Fibroblast of skin of abdomen (primary cell): ENCODE measurements around the gene URB2. TPM values are rescaled to one million over a fixed set of nuclear protein-coding genes. Genes with fewer than 3 reads are reported as not detected.
"Not testable (repeated sequence)": the region's sequence is repeated elsewhere in the genome, so short reads cannot be mapped to it uniquely, and the experiment has no call there.

Source experiments
- DNase-seq: peaks from one replicate; pipeline ENCODE4 v3.0.0-alpha.2; 2013
- polyA plus RNA-seq, 2 experiments: library from polyadenylated mRNA; unstranded; fragments of 120-200 nt; gene quantifications; one replicate each; pipeline ENCODE4 v1.2.1, GENCODE V29; 2013; ENCODE audit not compliant: insufficient read length in 2 of 2

Gene URB2
- 7.3 TPM for polyA plus RNA-seq (2013, experiment 1 of 2; ENCODE audit: insufficient read length)
- polyA plus RNA-seq (2013, experiment 2 of 2; ENCODE audit: insufficient read length) = 6.6 TPM

DNA sequence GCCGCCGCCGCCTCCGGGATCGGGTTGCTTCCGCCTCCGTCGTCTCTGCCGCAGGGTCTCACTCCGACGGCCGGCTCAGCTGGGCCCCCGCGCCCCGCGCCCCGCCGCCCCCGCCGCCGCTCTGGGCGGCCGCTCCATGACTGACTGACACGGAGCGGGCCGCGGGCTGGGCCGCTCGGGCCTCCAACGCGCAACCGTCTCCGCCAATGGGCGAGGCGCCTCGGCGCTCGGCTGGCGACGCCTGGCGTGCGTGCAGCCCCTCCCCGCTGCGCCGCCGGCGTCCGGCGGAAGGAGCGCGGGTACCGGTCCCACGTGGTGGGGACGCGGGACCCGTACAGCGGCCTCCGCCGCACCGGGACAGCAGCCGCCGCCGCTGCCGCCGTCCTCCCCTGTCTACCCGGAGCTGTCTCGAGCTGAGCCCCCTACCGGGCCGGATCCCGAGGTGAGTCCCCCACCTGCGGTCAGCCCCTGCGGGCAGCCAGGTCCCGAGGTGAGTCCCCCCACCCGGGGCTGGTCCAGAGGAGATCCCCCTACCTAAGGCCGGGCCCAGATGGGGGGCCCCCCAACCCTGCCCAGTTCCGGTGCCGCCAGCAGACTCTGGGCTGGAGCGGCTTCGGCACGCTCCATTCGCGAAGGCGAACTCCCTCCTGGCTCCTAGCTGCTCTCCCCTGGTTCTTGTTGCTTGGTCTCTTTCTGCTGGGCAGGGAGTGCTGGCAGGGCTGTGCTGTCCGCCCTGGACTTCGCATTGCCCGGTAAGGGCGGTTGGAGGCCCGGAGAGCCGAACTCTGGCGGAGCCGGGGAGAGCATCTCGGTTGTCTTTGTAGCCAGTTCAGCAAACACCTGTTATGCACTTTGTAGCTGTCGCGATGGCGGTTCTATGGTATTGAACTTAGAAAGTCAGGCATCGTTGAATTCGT, at the start of gene URB2, which contains the start of gene TAF5L:
URB2 (plus strand) TSS at position 333 of the 917 bp plus-strand sequence. CDS start 1,387 bp downstream, outside the sequence.
TAF5L (minus strand) TSS at position 208 of the 917 bp plus-strand sequence. CDS start 11,640 bp downstream, outside the sequence.
- peak; percentile 88 for DNase-seq

DNA sequence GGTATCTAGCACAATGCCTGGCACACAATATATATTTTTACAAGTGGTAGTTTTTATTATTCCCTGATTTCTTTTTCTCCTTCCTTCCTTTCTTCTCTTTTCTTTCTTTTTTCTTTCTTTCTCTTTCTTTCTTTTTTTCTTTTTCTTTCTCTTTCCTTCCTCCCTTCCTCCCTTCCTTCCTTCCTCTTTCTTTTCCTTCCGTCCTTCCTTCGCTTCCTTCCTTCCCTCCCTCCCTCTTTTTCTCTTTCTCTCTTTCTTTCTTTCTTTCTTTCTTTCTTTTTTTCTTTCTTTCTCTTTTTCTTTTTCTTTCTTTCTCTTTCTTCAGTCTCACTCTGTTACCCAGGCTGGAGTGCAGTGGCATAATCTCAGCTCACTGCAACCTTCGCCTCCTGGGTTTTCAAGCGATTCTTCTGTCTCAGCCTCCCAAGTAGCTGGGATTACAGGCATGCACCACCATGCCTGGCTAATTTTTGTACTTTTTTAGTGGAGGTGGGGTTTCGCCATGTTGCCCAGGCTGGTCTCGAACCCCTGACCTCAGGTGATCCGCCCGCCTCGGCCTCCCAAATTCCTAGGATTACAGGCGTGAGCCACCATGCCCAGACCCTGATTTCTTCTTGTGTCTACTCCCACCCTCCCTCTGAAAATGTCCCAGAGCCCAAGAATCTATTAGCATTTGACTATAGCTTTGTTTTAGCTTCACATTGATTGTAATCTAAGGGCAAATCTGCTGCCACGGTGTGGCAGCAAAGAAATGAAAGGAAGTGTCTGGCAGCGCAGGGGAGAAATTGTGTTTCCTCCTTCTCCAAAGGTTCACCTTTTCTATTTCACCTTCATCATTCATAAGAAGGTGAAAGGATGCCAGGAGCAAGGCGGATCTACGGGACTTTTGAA, 47.6 kb upstream of the URB2 start:
- DNase-seq = no peak

DNA sequence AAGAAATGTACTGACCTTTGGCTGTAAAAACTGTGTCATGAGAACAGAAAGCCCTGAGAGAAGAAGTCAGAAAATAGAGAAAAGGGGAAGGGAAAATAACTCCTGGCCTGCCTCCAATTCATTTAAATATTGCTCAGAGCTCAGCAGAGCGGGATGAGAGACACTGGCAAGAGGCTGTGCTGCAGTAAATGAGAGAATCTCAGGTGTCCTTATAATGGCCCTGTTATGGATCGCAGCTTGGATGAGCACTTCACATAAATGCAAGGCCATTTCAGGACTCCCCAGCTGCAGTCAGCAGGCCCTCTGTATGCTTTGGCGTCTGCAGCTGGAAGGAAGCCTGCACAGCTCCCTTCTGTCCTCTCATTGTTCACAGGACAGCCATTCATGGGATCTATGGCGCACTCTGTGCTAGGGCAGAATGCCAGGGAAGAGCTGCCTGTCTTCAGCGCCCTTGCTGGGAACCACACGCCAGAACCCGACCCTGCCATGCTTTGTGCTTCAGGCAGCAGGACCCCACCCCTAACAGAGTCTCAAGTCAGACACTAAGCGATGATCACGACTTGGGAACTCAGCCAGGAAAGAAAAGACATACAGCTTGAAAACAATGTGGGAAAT, 46.9 kb upstream of the URB2 start:
- no peak for DNase-seq

DNA sequence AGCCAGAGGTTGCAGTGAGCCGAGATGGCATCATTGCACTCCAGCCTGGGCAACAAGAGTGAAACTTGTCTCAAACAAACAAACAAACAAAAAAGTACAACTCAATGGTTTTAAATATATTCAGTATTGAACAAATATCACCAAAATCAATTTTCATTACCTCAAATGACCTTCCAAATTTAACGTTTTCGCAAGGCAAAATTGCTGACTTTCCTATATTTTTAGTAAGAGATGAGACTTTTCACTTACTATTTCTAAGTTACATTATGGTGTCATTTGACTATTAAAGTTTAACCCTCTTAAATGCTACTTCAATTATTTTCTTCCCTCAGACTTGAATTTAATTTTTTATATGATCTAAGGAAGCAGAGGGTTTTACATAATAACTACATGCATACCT, 44.6 kb upstream of the URB2 start:
- no peak for DNase-seq

DNA sequence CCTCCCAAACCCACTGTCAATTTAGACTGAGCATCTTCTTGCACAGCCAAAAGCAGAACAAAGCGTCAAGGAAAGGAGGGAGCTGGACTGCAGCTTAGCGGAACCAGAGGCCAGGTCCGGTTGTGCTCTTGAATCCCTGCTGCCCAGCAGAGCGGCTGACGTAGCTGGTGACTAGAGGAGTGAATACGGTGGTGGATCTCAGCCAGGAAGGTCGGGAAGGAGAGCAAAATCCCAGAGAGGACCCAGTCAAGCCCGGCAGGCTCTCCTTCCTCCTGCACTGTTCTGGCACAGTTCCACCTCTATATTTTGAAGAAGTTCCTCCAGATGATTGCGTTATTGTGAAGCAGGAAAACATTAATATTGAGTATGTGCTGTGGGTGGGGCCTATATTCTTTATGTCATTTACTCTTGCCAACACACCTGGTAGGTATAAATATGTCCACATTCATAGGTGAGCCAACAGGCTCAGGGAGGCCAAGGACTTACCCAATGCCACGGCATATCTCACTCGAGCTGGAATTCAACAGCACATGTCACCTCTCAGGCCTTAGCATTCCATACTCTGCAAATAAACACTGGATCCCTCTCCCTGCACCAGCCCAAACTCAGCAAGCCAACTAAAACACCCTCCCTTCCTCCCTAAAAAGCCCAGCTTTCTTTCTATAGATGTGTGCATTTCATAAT, 43.9 kb upstream of the URB2 start:
- DNase-seq = no peak

DNA sequence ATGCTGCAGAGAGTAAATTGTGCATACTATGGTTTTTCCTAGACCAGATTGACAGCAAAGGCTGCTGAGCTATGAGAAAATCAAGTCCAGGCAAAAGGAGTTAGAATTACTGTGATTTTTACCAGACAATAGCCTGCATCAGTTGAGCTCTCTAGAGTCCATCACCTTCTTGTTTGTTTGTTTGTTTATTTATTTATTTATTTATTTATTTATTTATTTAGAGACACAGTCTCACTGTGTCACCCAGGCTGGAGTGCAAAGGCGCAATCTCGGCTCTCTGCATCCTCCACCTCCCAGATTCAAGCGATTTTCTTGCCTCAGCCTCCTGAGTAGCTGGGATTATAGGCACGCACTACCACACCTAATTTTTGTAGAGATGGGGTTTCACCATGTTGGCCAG, 43.3 kb upstream of the URB2 start:
- DNase-seq = no peak

DNA sequence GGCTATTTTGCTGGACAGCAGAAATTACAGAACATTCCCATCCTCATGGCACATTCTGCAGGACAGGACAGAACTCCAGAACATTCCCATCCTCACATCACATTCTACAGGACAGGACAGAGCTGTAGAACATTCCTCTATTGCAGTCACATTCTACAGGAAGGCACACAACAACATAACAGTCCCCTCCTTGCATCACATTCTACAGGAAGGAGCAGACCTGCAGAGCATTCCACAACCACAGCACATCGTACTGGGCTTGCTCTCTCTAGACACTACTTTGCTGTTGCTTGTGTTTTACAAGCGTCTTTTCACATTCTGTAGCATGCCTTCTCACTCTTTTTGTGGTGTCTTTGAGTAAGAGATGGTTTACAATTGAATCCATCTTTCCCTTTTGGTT, 40.7 kb upstream of the URB2 start:
- no peak for DNase-seq

DNA sequence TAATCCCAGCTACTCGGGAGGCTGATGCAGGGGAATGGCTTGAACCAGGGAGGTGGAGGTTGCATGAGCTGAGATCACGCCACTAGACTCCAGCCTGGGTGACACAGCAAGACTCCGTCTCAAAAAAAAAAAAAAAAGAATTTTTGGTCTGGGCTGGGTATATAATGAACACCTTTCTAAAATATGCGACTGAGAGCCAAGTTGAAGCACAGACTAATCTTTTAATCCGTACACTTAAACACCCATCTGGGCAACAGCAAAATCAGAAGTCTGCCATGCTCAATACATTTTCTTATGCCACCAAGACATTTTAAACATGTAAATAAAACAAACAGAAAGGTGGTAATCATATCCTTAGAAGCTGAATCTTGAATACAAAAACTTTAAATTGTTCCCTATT, 35.9 kb upstream of the URB2 start:
- DNase-seq = no peak

DNA sequence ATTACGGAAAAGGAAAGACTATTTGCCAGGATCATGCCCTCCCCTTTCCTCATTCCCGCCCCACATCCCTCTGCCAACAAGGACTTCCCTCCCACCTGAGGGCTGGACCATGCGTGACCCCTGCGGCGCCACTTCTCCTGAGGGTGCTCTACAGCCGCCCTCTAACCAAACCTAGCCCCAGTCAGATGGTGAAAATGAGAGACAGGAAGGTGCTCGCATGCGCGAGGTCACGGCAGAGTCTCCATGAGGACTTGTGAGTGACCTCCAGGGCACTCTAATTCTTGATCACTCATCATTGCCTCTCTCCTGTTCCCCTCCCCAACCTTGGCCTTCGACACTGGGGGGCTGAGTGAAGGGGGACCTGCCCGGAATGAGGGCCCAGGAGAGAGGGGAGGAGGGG, 32.2 kb upstream of the URB2 start:
- DNase-seq = no peak

DNA sequence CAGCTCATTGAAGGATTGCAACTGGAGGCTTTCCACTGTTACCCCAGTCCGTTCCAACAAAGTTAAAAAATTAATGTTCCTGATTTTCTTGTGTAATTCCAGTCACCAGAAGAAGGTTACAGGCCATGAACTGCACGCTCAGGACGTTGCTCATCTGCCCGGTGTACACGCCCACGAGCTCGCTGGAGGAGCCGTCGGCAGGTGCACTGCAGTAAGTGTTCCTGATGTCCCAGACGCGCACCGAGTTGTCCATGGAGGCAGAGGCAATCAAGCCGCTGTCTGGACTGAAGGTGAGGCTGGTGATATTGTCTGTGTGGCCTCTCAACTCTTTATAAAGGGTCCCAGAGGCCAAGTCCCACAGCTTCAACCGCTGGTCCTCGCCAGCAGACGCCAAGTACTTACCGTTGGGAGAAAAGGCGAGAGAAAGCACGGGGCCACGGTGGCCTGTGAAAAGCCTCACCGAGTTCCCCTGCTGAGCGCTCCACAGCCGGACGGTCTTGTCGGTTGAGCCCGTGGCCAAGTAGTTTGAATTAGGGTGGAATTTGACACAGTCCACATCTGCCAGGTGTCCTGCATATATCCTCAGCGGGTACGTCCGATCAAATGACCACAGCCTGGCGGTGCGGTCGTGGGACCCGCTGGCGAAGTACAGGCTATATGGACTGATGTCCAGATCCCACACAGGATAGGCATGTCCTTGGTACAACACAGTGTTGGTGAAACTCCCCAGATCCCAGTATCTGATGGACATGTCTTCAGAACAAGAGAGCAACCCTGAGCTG, 31.6 kb upstream of the URB2 start:
- DNase-seq = no peak

DNA sequence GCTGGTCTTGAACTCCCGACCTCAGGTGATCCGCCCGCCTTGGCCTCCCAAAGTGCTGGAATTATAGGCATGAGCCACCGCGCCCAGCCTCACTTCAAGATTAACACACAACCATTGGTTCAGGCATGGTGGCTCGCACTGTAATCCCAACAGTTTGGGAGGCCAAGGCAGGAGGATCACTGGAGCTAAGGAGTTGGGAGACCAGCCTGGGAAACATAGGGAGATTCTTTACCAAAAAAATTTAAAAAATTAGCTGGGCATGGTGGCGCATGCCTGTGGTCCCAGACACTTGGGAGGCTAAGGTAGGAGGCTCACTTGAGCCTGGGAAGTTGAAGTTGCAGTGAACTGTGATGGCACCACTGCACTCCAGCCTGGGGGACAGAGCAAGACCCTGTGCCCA, 30.2 kb upstream of the URB2 start:
- DNase-seq = not testable (repeated sequence)

DNA sequence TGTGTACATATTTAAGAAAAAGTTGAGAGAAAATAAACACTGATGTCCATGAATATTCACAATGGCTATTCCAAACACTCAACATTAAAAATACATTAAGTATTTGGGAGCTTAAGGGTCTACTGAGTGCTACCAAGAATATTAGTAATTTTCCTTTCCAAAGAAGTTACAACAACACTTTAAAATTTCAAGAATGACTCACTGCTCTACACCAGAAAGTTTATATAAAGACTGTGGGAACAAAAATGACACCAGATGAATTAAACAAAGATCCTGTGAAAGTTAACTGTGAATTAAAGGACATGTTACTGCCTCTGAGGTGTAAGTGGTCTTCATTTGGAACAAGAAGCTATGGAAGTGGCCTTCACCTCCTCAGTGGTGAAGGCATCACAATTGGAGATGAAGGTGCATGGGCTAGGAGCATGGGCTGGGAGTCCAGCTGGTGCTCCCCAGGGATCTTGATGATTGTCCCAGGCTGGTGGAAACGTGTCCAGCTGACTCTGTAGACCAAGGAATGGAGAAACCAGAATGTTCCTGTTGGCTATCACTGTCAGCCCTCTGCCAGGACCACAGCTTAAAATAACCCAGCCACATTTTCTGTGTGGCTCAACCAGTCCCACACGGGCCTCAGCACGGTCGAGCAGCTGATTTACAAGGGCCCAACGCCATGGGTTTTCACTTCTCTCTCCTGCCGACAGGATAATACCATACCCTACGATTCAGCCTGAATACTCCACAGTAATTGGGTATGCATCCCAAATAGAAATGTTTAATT, 28.9 kb upstream of the URB2 start:
- peak; percentile 42 for DNase-seq

DNA sequence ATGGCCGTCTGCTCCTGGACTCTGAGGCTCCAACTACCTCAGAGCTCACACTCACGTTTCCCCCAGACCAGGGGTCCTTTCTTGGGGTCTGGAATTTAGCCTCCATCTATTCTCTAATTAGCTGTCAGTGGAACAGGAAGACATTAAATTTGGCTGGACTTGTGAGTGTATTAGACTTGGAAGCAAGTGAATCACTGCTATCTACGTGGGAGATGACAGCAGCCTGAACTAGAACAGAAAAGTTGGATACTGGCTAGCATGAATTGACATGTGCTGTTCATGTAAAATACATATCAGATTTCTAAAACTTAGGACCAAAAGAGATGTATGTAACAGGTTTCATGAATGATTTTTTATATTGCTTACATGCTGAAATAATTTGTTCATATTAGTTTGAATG, 28.2 kb upstream of the URB2 start:
- no peak for DNase-seq

DNA sequence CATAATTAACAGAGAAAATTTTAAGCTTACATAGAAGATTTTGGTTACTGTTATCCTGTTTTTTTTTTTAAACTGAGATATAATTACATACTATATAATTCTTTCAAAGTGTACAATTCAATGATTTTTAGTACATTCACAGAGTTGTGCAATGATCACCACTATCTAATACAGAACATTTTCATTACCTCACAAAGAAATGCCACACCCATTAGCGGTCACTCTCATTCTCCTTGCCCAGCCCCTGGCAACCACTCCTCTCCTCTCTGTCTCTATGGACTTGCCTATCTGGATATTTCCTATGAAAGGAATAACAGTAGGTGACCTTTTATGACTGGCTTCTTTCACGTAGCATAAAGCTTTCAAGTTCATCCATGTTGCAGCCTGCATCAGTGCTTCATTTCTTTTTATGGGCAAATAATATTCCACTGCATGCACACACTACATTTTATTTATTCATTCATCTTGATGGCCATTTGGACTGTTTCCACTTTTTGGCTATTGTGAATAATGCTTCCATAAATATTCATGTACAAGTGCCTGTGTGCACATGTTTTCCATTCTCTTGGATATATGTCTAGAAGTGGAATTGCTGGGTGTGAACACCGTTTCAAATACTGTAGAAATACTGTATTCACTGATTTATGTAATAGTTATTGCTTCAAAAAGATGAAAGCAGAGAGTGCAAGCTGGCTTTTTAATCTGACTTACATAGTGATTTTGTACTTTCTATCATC, 26.7 kb upstream of the URB2 start:
- DNase-seq = no peak

DNA sequence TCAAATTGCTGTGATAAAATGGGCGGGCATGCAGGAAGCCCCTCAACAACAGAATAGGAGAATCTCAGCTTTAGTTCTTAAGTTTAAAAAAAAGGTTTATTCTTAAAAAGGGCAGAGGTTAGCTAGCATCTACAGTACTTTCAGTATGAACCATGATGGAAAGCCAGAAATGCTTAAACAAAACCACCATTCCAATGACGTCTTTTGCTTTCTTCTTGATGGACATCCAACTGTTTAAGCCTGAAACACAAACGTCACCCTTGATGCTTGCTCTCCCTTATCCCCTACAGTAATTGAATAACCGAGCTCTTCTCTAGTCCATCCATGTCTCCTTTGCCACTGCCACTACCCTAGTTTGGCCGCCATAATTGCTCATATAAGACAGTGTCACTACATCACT, 25.8 kb upstream of the URB2 start:
- no peak for DNase-seq

DNA sequence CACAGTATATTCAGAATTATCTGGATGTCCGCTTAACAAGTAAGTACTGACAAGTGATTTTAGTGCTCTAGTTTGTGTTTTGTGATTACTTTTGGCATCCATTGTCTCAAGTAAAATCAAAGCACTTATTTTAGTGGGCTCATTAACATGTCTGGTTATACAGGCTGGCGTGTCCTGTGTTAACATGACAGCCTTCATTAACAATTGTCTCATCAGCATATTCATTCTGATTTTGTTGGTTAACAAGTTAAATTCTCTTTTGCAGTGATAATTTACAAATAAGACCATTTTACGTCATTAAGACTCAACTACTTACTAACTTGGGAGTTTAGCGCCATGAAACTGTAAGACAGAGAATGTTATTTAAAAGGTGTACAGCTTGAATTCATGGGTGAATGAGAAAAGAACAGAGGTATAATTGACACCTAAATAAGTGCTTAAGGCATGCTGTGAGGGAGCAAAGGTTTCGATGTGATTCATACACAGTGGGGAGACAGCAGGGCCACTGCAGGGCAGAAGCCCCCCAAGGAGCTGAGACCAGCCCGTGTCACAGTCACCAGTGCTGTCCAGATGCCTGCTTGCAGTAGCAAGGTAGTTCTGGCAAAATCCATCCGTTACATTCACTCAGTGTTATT, 22.6 kb upstream of the URB2 start:
- DNase-seq = no peak

DNA sequence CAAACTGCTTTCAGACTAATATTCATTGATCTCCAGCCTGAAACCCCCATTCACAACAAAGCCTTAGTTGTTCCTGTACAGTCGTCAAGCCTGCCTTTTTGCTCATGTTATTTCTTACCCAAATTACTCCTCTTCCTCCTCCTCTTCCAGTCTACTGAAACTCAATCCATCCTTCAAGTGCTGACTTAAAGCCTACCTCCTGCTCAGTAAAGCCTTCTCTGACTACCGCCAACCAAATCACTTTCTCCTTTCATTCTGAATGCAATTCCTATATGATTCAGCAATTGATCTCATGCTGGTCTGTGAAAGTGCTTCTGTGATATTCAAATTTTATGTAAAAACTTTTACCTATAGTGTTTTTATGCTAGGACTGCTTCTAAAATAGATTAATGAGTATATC, 18.7 kb upstream of the URB2 start:
- no peak for DNase-seq

DNA sequence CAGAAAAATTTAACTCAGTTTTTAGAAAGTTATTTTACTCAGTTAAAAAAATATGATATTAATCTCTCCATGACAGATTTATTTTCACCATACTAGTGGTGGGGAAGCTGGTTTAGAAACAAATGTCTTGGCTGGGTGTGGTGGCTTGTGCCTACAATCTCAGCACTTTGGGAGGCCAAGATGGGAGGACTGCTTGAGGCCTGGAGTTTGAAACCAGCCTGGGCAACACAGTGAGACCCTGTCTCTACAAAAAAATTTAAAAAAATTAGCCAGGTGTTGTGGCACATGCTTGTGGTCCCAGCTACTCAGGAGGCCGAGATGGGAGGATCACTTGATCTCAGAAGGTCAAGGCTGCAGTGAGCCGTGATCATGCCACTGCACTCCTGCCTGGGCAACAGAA, 17.5 kb upstream of the URB2 start:
- DNase-seq = no peak

DNA sequence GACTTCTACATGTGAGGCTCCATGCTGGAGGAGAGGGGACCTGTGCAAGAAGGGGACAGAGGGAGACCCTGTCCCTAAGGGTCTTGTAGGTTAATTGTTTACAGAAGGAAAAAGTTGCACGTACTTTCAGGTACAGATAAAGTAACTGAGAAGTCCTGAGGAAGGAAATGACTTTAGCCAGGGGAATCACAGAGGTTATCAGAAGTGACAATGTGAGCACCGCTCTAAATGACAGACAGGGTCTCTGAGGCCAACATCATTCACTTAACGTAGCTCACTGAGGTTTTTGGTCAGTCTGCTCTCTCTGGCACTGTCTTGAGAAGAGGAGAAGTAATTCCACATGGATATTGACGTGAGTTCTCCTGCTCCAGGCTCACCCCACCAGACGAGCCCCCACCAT, 12.1 kb upstream of the URB2 start:
- DNase-seq = no peak
